ENCODE measurements around the gene ICAM2. TPM values are rescaled to one million over a fixed set of nuclear protein-coding genes. Genes with fewer than 3 reads are reported as not detected.
"Not testable (repeated sequence)": the region's sequence is repeated elsewhere in the genome, so short reads cannot be mapped to it uniquely, and the experiment has no call there.

The ICAM2 gene
- total RNA-seq, 3 donors from 2014 or later = 6.9 to 14.2 (median 10.3) TPM

- H3K36me3 ChIP-seq (ENCODE audit: low read depth) = no peaks in the 10 kb centered on the region
- peaks cover 3% of the 10 kb centered on the region for H3K4me1 ChIP-seq (ENCODE audit: low read depth)
- no peak for ATAC-seq
- DNase-seq = peak in 1 of 3 donors; percentile 7
- H3K4me3 ChIP-seq = no peak overlapping the region
- intact Hi-C loops (cut with DNase I, micrococcal nuclease) = no loop called here
- TF ChIP-seq, protein P1, sequence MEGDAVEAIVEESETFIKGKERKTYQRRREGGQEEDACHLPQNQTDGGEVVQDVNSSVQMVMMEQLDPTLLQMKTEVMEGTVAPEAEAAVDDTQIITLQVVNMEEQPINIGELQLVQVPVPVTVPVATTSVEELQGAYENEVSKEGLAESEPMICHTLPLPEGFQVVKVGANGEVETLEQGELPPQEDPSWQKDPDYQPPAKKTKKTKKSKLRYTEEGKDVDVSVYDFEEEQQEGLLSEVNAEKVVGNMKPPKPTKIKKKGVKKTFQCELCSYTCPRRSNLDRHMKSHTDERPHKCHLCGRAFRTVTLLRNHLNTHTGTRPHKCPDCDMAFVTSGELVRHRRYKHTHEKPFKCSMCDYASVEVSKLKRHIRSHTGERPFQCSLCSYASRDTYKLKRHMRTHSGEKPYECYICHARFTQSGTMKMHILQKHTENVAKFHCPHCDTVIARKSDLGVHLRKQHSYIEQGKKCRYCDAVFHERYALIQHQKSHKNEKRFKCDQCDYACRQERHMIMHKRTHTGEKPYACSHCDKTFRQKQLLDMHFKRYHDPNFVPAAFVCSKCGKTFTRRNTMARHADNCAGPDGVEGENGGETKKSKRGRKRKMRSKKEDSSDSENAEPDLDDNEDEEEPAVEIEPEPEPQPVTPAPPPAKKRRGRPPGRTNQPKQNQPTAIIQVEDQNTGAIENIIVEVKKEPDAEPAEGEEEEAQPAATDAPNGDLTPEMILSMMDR (IDR thresholded peaks at IDR 0.05) = no peak
- H3K9me3 ChIP-seq = no peaks in the 10 kb centered on the region
Measured at GRCh38 chr17:63985387-63986140, 34.9 kb downstream of the ICAM2 start.

- peaks cover 3% of the 10 kb centered on the region for H3K4me1 ChIP-seq (ENCODE audit: low read depth)
- DNase-seq = peak in 2 of 3 donors; percentile 60 to 85
- H3K9me3 ChIP-seq = no peaks in the 10 kb centered on the region
- H3K36me3 ChIP-seq (ENCODE audit: low read depth) = no peaks in the 10 kb centered on the region
- peak; percentile 95 for ATAC-seq
- H3K4me3 ChIP-seq = no peak overlapping the region
- intact Hi-C loops (cut with DNase I, micrococcal nuclease) = no loop called here
- TF ChIP-seq, protein P1 (IDR thresholded peaks at IDR 0.05) = no peak
Measured at GRCh38 chr17:63984651-63985386, 35.6 kb downstream of the ICAM2 start.

GRCh38 chr17:63984236-63984635 lies 36.2 kb downstream of the ICAM2 start:
- Histone ChIP-seq H3K4me3 (no peak overlapping the region), H3K4me1 (ENCODE audit: low read depth) (peaks cover 3% of the 10 kb centered on the region), H3K9me3 (no peaks in the 10 kb centered on the region), H3K36me3 (ENCODE audit: low read depth) (no peaks in the 10 kb centered on the region)
- ATAC-seq = no peak
- no peak for DNase-seq
- TF ChIP-seq, protein P1 (IDR thresholded peaks at IDR 0.05) = no peak
- intact Hi-C loops (cut with DNase I, micrococcal nuclease) = no loop called here

- intact Hi-C loops (cut with DNase I, micrococcal nuclease) = no loop called here
- no peak for DNase-seq
- TF ChIP-seq, protein P1 (IDR thresholded peaks at IDR 0.05) = no peak
Measured at GRCh38 chr17:63983320-63983719, 37.1 kb downstream of the ICAM2 start.

DNA sequence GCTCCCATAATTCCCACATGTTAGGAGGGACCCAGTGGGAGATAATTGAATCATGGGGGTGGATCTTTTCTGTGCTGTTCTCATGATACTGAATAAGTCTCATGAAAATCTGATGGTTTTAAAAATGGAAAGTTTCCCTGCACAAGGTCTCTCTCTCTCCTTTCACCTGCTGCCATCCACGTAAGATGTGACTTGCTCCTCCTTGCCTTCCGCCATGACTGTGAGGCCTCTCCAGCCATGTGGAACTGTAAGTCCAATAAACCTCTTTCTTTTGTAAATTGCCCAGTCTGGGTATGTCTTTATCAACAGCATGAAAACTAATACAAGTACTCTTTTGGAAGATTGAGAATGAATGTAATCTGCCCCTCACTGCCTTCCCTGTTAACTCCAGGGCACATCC lies 37.8 kb downstream of the ICAM2 start:
- H3K9me3 ChIP-seq; H3K4me1 ChIP-seq (ENCODE audit: low read depth); intact Hi-C loops (cut with DNase I, micrococcal nuclease); DNase-seq; H3K36me3 ChIP-seq (ENCODE audit: low read depth); H3K4me3 ChIP-seq; ATAC-seq: not testable (repeated sequence)

More at GRCh38 chr17:63983320-63983719, 37.1 kb downstream of the ICAM2 start:
- ATAC-seq = no peak
- Histone ChIP-seq H3K4me3 (no peak overlapping the region), H3K36me3 (ENCODE audit: low read depth) (no peaks in the 10 kb centered on the region), H3K4me1 (ENCODE audit: low read depth) (peaks cover 3% of the 10 kb centered on the region), H3K9me3 (no peaks in the 10 kb centered on the region)
